Astrocyte (in vitro differentiated cells and primary cell): ENCODE data around the gene NR2F1. TPM values are rescaled to one million over a fixed set of nuclear protein-coding genes. Genes with fewer than 3 reads are reported as not detected.

Experiments used
- DNase-seq: peaks from one replicate; pipeline ENCODE4 v3.0.0-alpha.2; 2010; ENCODE audit warnings: low read depth
- FAIRE-seq: peaks from 2 replicates; lab custom pipeline; 2011; peaks lifted over from hg19 to GRCh38; lab: Jason Lieb, UNC
- H2AFZ ChIP-seq: 2 replicates; pipeline ENCODE4 v1.6.0; 2012; ENCODE audit warnings: low read depth, low read length, inconsistent platforms
- H3K27ac ChIP-seq: 2 replicates; pipeline ENCODE4 v1.5.1; 2011; ENCODE audit warnings: low read depth, low read length, inconsistent platforms
- H3K27me3 ChIP-seq: 2 replicates; pipeline ENCODE4 v1.6.0; 2011; ENCODE audit warnings: low read length, inconsistent platforms; ENCODE audit not compliant: insufficient read depth
- H3K36me3 ChIP-seq: 2 replicates; pipeline ENCODE4 v1.5.1; 2011; ENCODE audit warnings: low read length, inconsistent platforms; ENCODE audit not compliant: insufficient read depth
- H3K4me1 ChIP-seq: 2 replicates; pipeline ENCODE4 v1.5.1; 2011; ENCODE audit warnings: low read length, inconsistent platforms; ENCODE audit not compliant: insufficient read depth
- H3K4me2 ChIP-seq: 2 replicates; pipeline ENCODE4 v1.6.0; 2012; ENCODE audit warnings: low read length, inconsistent platforms
- H3K4me3 ChIP-seq: 2 replicates; pipeline ENCODE4 v1.5.1; 2011; ENCODE audit warnings: low read depth, mild to moderate bottlenecking, low read length, inconsistent platforms; ENCODE audit not compliant: insufficient read depth
- H3K79me2 ChIP-seq: 2 replicates; pipeline ENCODE4 v1.6.0; 2012; ENCODE audit warnings: mild to moderate bottlenecking, low read length, inconsistent platforms; ENCODE audit not compliant: insufficient read depth
- H3K9ac ChIP-seq: 2 replicates; pipeline ENCODE4 v1.6.0; 2012; ENCODE audit warnings: mild to moderate bottlenecking, low read length, inconsistent platforms
- H3K9me3 ChIP-seq: 2 replicates; pipeline ENCODE4 v1.5.1; 2012; ENCODE audit warnings: low read depth, mild to moderate bottlenecking, low read length, inconsistent platforms; ENCODE audit not compliant: insufficient read depth
- H4K20me1 ChIP-seq: 2 replicates; pipeline ENCODE4 v1.6.0; 2012; ENCODE audit warnings: low read length, inconsistent platforms; ENCODE audit not compliant: insufficient read depth
- H3K27ac Mint-ChIP-seq: one replicate; pipeline ENCODE4 v1.8.0; 2021; ENCODE audit warnings: mild to moderate bottlenecking, mixed read lengths; ENCODE audit not compliant: unreplicated experiment
- H3K27me3 Mint-ChIP-seq: one replicate; pipeline ENCODE4 v1.8.0; 2021; ENCODE audit warnings: low read depth, mixed read lengths; ENCODE audit not compliant: unreplicated experiment
- H3K36me3 Mint-ChIP-seq: one replicate; pipeline ENCODE4 v1.8.0; 2021; ENCODE audit warnings: low read depth, mixed read lengths; ENCODE audit not compliant: unreplicated experiment
- H3K4me1 Mint-ChIP-seq: one replicate; pipeline ENCODE4 v1.8.0; 2021; ENCODE audit warnings: low read depth, mixed read lengths; ENCODE audit not compliant: unreplicated experiment
- H3K4me3 Mint-ChIP-seq: one replicate; pipeline ENCODE4 v1.8.0; 2021; ENCODE audit warnings: mild to moderate bottlenecking, moderate library complexity, mixed read lengths; ENCODE audit not compliant: unreplicated experiment
- H3K9me3 Mint-ChIP-seq: one replicate; pipeline ENCODE4 v1.8.0; 2021; ENCODE audit warnings: mild to moderate bottlenecking, mixed read lengths; ENCODE audit not compliant: unreplicated experiment
- CTCF ChIP-seq: IDR thresholded peaks from 2 replicates; pipeline ENCODE4 v1.5.1; 2011; ENCODE audit warnings: low read depth, mild to moderate bottlenecking, inconsistent platforms, low read length, moderate library complexity; ENCODE audit not compliant: insufficient read depth
- EZH2 ChIP-seq: IDR thresholded peaks from 2 replicates; pipeline ENCODE4 v1.6.1; 2012; ENCODE audit warnings: mild to moderate bottlenecking, low read length, inconsistent platforms; ENCODE audit not compliant: insufficient read depth
- total RNA-seq: library from RNA; stranded (reverse); gene quantifications from 2 replicates; pipeline ENCODE4 v1.2.1, GENCODE V29; 2021

Gene NR2F1
- total RNA-seq, 1 donor from 2014 or later: 4.3 TPM

GRCh38 chr5:93592883-93593282 lies 9.9 kb downstream of the NR2F1 start:
- Histone ChIP-seq H3K4me3 (no peak overlapping the region), H3K36me3 (peaks cover 17% of the 10 kb centered on the region), H3K9ac (peak overlapping the region; percentile 67), H3K27ac (peak overlapping the region; percentile 0), H3K4me2 (peak overlapping the region; percentile 75), H3K9me3 (no peaks in the 10 kb centered on the region), H3K27me3 (no peaks in the 10 kb centered on the region), H4K20me1 (peaks cover 36% of the 10 kb centered on the region), H2AFZ (no peak overlapping the region), H3K79me2 (peaks cover 78% of the 10 kb centered on the region), H3K4me1 (peaks cover 49% of the 10 kb centered on the region)
- Mint-ChIP-seq H3K4me1 (no peaks in the 10 kb centered on the region), H3K27me3 (peaks cover 85% of the 10 kb centered on the region), H3K36me3 (peaks cover 17% of the 10 kb centered on the region), H3K27ac (no peak overlapping the region), H3K4me3 (no peak overlapping the region), H3K9me3 (peaks cover 39% of the 10 kb centered on the region)
- no peak for DNase-seq
- TF ChIP-seq EZH2: no peak
- TF ChIP-seq CTCF: no peak
- no peak for FAIRE-seq

DNA sequence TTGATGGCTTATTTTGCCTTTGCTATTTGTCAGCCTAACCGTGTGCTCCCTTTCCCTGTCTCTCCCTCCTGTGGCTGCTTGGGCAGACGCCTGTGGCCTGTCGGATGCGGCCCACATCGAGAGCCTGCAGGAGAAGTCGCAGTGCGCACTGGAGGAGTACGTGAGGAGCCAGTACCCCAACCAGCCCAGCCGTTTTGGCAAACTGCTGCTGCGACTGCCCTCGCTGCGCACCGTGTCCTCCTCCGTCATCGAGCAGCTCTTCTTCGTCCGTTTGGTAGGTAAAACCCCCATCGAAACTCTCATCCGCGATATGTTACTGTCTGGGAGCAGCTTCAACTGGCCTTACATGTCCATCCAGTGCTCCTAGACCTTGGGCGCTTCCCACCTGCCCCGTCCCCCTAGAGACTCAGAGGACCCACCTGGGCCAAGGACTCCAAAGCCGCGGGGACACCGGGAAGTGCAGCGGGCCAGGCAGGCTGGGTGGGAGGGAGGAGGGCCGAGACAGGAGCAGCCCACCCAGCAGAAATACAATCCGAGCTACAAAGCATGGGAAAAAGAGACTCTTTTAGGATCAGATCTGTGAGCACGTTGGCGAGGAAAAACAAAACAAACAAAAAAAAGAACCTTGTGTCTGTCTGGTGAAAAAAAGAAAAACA lies 10.6 kb downstream of the NR2F1 start:
- no peaks in the 10 kb centered on the region for H3K9me3 ChIP-seq
- peak overlapping the region; percentile 67 for H3K9ac ChIP-seq
- no peak for DNase-seq
- peak overlapping the region; percentile 75 for H3K4me2 ChIP-seq
- FAIRE-seq: no peak
- H2AFZ ChIP-seq: no peak overlapping the region
- no peaks in the 10 kb centered on the region for H3K27me3 ChIP-seq
- Mint-ChIP-seq H3K27ac (no peak overlapping the region), H3K36me3 (peaks cover 17% of the 10 kb centered on the region), H3K9me3 (peaks cover 39% of the 10 kb centered on the region), H3K27me3 (peaks cover 81% of the 10 kb centered on the region), H3K4me3 (no peak overlapping the region), H3K4me1 (no peaks in the 10 kb centered on the region)
- no peak for TF ChIP-seq EZH2
- TF ChIP-seq CTCF: no peak
- H3K27ac ChIP-seq: peak overlapping the region; percentile 55
- H3K4me3 ChIP-seq: no peak overlapping the region
- peaks cover 71% of the 10 kb centered on the region for H3K79me2 ChIP-seq
- peaks cover 36% of the 10 kb centered on the region for H4K20me1 ChIP-seq
- peaks cover 17% of the 10 kb centered on the region for H3K36me3 ChIP-seq
- H3K4me1 ChIP-seq: peaks cover 52% of the 10 kb centered on the region
